Smooth muscle cell (in vitro differentiated cells): ENCODE measurements around the gene FABP3. TPM values are rescaled to one million over a fixed set of nuclear protein-coding genes. Genes with fewer than 3 reads are reported as not detected.

Experiments used
- DNase-seq: peaks from one replicate; lab custom pipeline; 2025; ENCODE audit not compliant: unreplicated experiment; lab: John Stamatoyannopoulos, UW
- H2AFZ ChIP-seq: fragments of 200-600 bp; sonication (generic); 2 replicates; pipeline ENCODE4 v1.6.0; 2016; ENCODE audit warnings: antibody characterized with exemption, low read depth, mild to moderate bottlenecking
- H3F3A ChIP-seq: fragments of 200-600 bp; sonication (generic); 2 replicates; pipeline ENCODE4 v1.6.0; 2017; ENCODE audit warnings: antibody characterized with exemption, low read depth
- H3K27ac ChIP-seq: fragments of 200-600 bp; sonication (generic); 2 replicates; pipeline ENCODE4 v1.5.1; 2016; ENCODE audit warnings: low read depth, mild to moderate bottlenecking
- H3K27me3 ChIP-seq: fragments of 200-600 bp; sonication (generic); 2 replicates; pipeline ENCODE4 v1.6.1; 2016; ENCODE audit warnings: low read depth, mild to moderate bottlenecking
- H3K36me3 ChIP-seq: fragments of 200-600 bp; sonication (generic); 2 replicates; pipeline ENCODE4 v1.5.1; 2016; ENCODE audit warnings: low read depth
- H3K4me1 ChIP-seq: fragments of 200-600 bp; sonication (generic); 2 replicates; pipeline ENCODE4 v1.5.1; 2016; ENCODE audit warnings: low read depth
- H3K4me2 ChIP-seq: fragments of 200-600 bp; sonication (generic); 2 replicates; pipeline ENCODE4 v1.6.0; 2016; ENCODE audit warnings: mild to moderate bottlenecking
- H3K4me3 ChIP-seq: fragments of 200-600 bp; sonication (generic); 2 replicates; pipeline ENCODE4 v1.5.1; 2016; ENCODE audit warnings: mild to moderate bottlenecking
- H3K79me2 ChIP-seq: fragments of 200-600 bp; sonication (generic); 2 replicates; pipeline ENCODE4 v1.6.0; 2016; ENCODE audit warnings: low read depth, mild to moderate bottlenecking
- H3K9ac ChIP-seq: fragments of 200-600 bp; sonication (generic); 2 replicates; pipeline ENCODE4 v1.6.0; 2016; ENCODE audit warnings: low read depth
- H3K9me3 ChIP-seq: fragments of 200-600 bp; sonication (generic); replicated peaks from 2 replicates; pipeline ENCODE4 v1.5.1; 2016; ENCODE audit warnings: low read depth
- H4K20me1 ChIP-seq: fragments of 200-600 bp; sonication (generic); 2 replicates; pipeline ENCODE4 v1.6.0; 2016; ENCODE audit warnings: low read depth
- WGBS: methylation state at CpG from one replicate; pipeline ENCODE4 v1.1.7; 2016; ENCODE audit warnings: low lambda C conversion rate; 5-methylcytosine and 5-hydroxymethylcytosine counted together
- polyA plus RNA-seq: library from polyadenylated mRNA; unstranded; fragments of >200 nt; fragmentation: Nextera tagmentation; extraction: Ambion mirVana; gene quantifications from 2 replicates; pipeline ENCODE4 v1.2.1, GENCODE V29; 2016
- total RNA-seq: library from RNA; depleted of rRNA; stranded (reverse); fragments of >200 nt; gene quantifications from 2 replicates; pipeline ENCODE4 v1.2.3, GENCODE V29; 2014
- TF ChIP-seq, protein P1 (sequence below): fragments of 200-600 bp; sonication (generic); IDR thresholded peaks from 2 replicates; pipeline ENCODE4 v1.5.1; 2017; ENCODE audit warnings: borderline replicate concordance, mild to moderate bottlenecking, antibody characterized with exemption; ENCODE audit not compliant: insufficient read depth, poor library complexity, severe bottlenecking

The FABP3 gene
- total and polyA plus RNA-seq, 2 experiments from 2014 or later, result 2.5 to 6.9 TPM

DNA sequence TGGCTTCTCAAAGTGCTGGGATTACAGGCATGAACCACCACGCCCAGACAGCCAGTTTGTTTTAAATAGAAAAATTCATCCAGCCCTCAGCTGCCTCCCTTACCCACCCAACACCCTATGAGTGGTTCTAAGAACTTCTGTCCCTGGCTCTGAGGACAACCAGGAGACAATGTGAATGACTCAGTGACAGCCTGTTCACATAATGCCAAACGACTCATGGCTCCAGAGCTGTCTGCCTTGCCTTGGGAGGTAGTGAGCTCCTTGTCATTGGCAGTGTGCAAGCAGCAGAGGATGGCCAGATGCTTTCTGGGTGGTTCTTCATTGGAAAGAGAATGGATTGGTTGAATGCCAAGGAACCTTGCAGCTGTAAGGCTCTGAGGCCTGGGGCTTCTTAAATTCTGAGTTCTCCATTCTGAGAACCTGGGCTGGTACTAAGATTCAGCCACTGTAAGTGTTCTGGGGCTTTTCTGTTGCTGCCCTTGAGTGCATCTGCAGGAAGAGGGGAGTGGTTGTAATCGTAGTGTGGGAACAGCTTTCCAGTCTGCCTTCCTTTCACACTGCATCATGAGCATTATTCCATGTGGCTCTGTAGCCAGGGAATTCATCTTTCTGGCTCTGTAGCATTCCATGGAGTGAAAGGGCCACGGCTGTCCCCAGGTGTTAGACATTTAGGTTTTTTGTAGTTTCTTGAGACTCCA, 45.9 kb upstream of the FABP3 start:
- Histone ChIP-seq H4K20me1 (peaks cover 50% of the 10 kb centered on the region), H3K4me2 (no peak overlapping the region), H3K4me3 (no peak overlapping the region), H3K9ac (no peak overlapping the region), H3K27ac (no peak overlapping the region), H3K36me3 (no peaks in the 10 kb centered on the region), H3F3A (peaks cover 6% of the 10 kb centered on the region), H3K4me1 (peaks cover 10% of the 10 kb centered on the region), H3K9me3 (no peaks in the 10 kb centered on the region), H3K79me2 (no peaks in the 10 kb centered on the region), H3K27me3 (no peaks in the 10 kb centered on the region), H2AFZ (no peak overlapping the region)
- TF ChIP-seq, protein P1, sequence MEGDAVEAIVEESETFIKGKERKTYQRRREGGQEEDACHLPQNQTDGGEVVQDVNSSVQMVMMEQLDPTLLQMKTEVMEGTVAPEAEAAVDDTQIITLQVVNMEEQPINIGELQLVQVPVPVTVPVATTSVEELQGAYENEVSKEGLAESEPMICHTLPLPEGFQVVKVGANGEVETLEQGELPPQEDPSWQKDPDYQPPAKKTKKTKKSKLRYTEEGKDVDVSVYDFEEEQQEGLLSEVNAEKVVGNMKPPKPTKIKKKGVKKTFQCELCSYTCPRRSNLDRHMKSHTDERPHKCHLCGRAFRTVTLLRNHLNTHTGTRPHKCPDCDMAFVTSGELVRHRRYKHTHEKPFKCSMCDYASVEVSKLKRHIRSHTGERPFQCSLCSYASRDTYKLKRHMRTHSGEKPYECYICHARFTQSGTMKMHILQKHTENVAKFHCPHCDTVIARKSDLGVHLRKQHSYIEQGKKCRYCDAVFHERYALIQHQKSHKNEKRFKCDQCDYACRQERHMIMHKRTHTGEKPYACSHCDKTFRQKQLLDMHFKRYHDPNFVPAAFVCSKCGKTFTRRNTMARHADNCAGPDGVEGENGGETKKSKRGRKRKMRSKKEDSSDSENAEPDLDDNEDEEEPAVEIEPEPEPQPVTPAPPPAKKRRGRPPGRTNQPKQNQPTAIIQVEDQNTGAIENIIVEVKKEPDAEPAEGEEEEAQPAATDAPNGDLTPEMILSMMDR, result no peak
- no peak for DNase-seq
- 55% methylated on average over 4 of the region's 4 CpGs for whole genome bisulfite sequencing

DNA sequence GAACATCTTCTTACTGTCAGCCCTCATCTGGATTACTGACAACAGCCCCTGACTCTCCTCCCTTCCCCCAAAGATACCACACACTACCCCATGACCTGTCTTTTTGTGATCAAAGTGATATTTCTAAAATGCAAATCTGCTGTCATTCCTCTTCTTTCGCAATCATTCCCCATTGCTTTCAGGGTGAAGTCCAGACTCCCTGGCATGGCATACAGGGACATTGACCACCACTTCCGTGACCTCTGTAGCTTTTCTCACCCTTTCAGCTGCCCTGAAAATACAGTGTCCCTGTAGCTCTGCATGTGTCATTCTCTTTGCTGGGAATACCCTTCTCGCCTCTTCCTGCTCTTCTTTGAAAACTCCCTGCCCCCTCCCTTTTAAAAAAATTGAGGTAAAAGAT, 44.3 kb upstream of the FABP3 start:
- Histone ChIP-seq H4K20me1 (peaks cover 39% of the 10 kb centered on the region), H3K36me3 (no peaks in the 10 kb centered on the region), H2AFZ (no peak overlapping the region), H3K27me3 (peaks cover 7% of the 10 kb centered on the region), H3K4me3 (no peak overlapping the region), H3F3A (no peaks in the 10 kb centered on the region), H3K4me1 (peaks cover 14% of the 10 kb centered on the region), H3K4me2 (no peak overlapping the region), H3K9me3 (no peaks in the 10 kb centered on the region), H3K9ac (no peak overlapping the region), H3K79me2 (no peaks in the 10 kb centered on the region), H3K27ac (no peak overlapping the region)
- no peak for DNase-seq
- TF ChIP-seq, protein P1, result no peak
- WGBS, result 89% methylated on average over 3 of the region's 3 CpGs

DNA sequence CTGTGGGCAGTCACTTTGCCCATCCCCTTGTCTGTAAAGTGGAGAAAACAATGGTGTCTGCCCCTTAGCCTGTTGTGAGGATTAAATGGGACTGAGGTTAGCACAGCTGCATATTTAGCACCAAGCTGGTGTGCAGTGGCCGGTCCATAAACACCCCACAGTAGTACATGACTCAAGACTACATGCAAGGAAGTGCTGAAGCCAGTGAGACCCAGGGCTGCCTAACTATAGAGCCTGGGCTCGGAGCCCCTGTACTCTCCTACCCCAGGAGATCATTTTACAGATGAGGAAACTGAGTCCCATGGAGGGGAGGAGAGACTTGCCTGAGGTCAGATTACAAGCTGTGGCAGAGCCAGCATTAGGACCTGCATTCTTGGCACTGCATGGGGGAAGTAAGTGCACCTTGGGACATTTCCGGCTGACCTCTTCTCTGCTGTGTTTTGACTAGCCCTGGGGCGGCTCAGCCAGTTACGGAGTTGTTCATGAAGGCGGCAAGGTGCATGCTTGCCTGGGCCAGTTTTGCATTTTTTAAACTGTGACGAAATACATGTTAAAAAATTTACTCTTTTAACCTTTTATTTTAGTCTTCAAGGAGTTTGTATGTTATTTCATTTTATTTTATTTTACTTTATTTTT, 43.3 kb upstream of the FABP3 start:
- Histone ChIP-seq H3K9me3 (no peaks in the 10 kb centered on the region), H3K27me3 (peaks cover 10% of the 10 kb centered on the region), H3F3A (no peaks in the 10 kb centered on the region), H3K79me2 (no peaks in the 10 kb centered on the region), H3K4me3 (no peak overlapping the region), H4K20me1 (peaks cover 29% of the 10 kb centered on the region), H3K4me1 (peaks cover 13% of the 10 kb centered on the region), H3K9ac (no peak overlapping the region), H3K27ac (no peak overlapping the region), H2AFZ (no peak overlapping the region), H3K4me2 (no peak overlapping the region), H3K36me3 (no peaks in the 10 kb centered on the region)
- DNase-seq, result no peak
- TF ChIP-seq, protein P1, result no peak
- 87% methylated on average over 7 of the region's 7 CpGs for WGBS
